ENCODE data around the gene ARID5B. TPM values are rescaled to one million over a fixed set of nuclear protein-coding genes. Genes with fewer than 3 reads are reported as not detected.

The ARID5B gene
- polyA plus RNA-seq, 1 of the 3 experiments (the other 2 are of a cell fraction), result 10.9 TPM

DNA sequence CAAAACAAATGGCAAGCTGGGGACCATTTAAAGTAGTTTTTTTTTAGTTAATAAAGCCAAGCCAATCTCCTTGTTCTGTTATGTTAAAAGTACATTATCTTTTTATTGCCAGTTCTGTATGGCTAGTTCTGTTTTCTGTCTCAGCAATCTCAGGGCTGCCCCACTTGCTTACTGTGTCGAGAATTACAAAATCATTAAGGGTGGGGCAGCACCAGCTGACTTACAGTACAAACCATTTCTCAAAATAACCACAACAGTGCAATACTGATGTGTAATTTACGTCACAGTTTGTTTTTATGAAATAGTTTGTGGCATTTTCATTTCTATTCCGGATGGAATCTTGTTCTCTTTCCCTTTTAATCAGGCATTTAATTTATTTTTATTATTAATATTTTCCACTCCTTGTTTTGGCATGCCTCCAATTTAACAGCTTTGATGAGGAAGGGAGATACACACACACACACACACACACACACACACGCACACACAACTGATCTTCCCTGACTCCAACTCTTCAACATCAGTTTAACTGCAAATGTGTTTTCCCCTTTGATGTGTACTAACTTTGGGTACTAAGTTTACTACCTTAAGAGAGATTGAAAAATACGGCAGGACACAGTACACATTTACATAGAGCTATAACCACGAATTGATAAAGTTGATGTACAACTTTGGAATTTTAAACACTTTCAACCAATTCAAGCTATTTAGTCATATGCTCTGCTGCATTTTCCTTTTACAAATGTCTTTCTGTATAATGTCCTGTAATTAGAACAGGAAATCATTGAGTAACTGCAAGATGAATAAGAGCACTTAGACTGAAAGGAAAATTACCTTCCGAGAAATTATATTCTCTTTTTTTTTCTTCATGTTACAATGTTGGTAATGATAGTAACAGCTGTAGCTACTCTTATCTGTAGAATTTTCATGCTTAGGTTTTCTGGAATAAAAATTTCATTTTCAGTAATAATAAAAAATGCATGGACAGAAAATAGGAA, 91.5 kb downstream of the ARID5B start (continued):
- TF ChIP-seq YY1 (IDR thresholded peaks at IDR 0.05; ENCODE audit: low read depth), result no peak
- no peak for TF ChIP-seq MAX (IDR thresholded peaks at IDR 0.05; ENCODE audit: low read depth)
- TF ChIP-seq RCOR1 (IDR thresholded peaks at IDR 0.05; ENCODE audit: low read length), result peak; percentile 40; the same call in 1 of the 2 replicates
- TF ChIP-seq, protein P1, sequence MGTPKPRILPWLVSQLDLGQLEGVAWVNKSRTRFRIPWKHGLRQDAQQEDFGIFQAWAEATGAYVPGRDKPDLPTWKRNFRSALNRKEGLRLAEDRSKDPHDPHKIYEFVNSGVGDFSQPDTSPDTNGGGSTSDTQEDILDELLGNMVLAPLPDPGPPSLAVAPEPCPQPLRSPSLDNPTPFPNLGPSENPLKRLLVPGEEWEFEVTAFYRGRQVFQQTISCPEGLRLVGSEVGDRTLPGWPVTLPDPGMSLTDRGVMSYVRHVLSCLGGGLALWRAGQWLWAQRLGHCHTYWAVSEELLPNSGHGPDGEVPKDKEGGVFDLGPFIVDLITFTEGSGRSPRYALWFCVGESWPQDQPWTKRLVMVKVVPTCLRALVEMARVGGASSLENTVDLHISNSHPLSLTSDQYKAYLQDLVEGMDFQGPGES (IDR thresholded peaks at IDR 0.05; ENCODE audit: low read depth, low read length), result no peak
- TF ChIP-seq TAF1 (IDR thresholded peaks at IDR 0.05; ENCODE audit: borderline replicate concordance, low read depth, low read length), result no peak
- no peak for TF ChIP-seq SIN3A (IDR thresholded peaks at IDR 0.05; ENCODE audit: borderline replicate concordance, low read depth, low read length)
- no peak for TF ChIP-seq FOXM1 (IDR thresholded peaks at IDR 0.05; ENCODE audit: low read depth)
- peak; percentile 8; the same call in 1 of the 2 replicates for TF ChIP-seq NFIC (IDR thresholded peaks at IDR 0.05; ENCODE audit: borderline replicate concordance)
- no peak for TF ChIP-seq SMC3 (IDR thresholded peaks at IDR 0.05; ENCODE audit: low read depth, low read length)
- TF ChIP-seq USF2 (IDR thresholded peaks at IDR 0.05; ENCODE audit: borderline replicate concordance, low read depth, low read length), result no peak

DNA sequence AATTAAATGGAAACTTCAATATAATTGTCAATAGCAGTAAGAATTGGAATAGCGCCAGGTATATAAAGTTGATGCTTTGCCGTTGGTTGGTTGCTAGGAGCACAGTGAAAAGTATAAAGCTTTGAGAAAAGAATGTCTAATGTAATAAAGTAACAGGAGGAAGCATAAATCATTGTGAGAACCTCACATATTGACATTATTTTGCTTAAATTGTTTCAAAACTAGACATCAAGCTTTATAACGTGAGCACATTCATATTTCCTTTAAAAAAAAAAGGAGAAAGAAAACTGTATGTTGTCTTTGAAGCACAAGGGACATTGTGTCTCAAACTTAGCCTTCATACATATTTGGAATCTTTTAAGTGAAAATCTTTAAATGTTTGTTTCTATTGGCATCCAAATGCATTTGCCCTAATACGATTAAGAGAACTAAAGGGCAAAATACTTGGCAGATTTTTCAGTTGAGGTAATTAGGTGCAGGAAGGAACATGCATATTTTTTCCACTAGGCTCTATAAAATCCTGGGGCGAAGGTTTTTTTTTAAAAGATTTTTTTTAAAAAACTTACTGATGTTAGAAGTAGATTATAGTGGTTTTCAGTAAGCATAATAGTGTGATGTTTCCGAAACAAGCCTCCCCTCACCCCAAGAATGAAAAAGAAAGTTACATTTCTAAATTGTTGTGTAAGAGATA, 92.4 kb downstream of the ARID5B start:
- 28% methylated on average over 6 of the region's 6 CpGs for WGBS (ENCODE audit: low lambda C conversion rate)
- Histone ChIP-seq H3K9ac (peak overlapping the region; percentile 65), H3K27me3 (ENCODE audit: insufficient read depth) (no peaks in the 10 kb centered on the region), H3K9me3 (no peaks in the 10 kb centered on the region), H3F3A (replicated peaks; ENCODE audit: insufficient read depth) (peaks cover 28% of the 10 kb centered on the region), H3K4me1 (ENCODE audit: control insufficient read depth in 1 of 2, insufficient read depth in 2 of 2, low read depth in 1 of 2, low read length in 1 of 2) (peaks cover 17 to 25% of the 10 kb centered on the region in 2 experiments), H3K36me3 (replicated peaks in 1 of 2; ENCODE audit: control insufficient read depth in 1 of 2, insufficient read depth in 2 of 2, low read length in 1 of 2) (peaks cover 2 to 6% of the 10 kb centered on the region in 2 experiments), H3K79me2 (ENCODE audit: insufficient read depth) (peaks cover 60% of the 10 kb centered on the region), H3K4me3 (ENCODE audit: low read depth in 2 of 2, low read length in 1 of 2) (peak overlapping the region; percentile 19 to 50; a peak in 3 of 4 replicates), H3K9me2 (no peaks in the 10 kb centered on the region), H3K27ac (ENCODE audit: low read depth in 2 of 2, low read length in 1 of 2) (peak overlapping the region; percentile 72 to 91; a peak in 3 of 4 replicates), H4K20me1 (ENCODE audit: insufficient read depth) (no peaks in the 10 kb centered on the region), H3K4me2 (peak overlapping the region; percentile 59), H2AFZ (ENCODE audit: low read depth) (peak overlapping the region; percentile 48; the same call in 1 of the 2 replicates)
- TF ChIP-seq TCF12 (IDR thresholded peaks at IDR 0.05), result no peak
- peak; percentile 27; the same call in 1 of the 2 replicates for TF ChIP-seq PBX3 (IDR thresholded peaks at IDR 0.05)
- TF ChIP-seq SMC3 (IDR thresholded peaks at IDR 0.05; ENCODE audit: low read depth, low read length), result no peak
- no peak for TF ChIP-seq CHD2 (IDR thresholded peaks at IDR 0.05; ENCODE audit: low read length, partially characterized antibody)
- TF ChIP-seq MEF2A (IDR thresholded peaks at IDR 0.05; ENCODE audit: borderline replicate concordance, low read depth), result no peak
- no peak for TF ChIP-seq USF1 (IDR thresholded peaks at IDR 0.05; ENCODE audit: borderline replicate concordance, low read depth)
- TF ChIP-seq MAX (IDR thresholded peaks at IDR 0.05; ENCODE audit: low read depth), result no peak
- no peak for TF ChIP-seq TAF1 (IDR thresholded peaks at IDR 0.05; ENCODE audit: borderline replicate concordance, low read depth, low read length)
- no peak for TF ChIP-seq ELF1 (IDR thresholded peaks at IDR 0.05)
- DNase-seq, result no peak
- CTCF ChIA-PET, result interaction anchor here (2.1 to 2.2 kb wide), 2 partner anchors 10 to 44 kb away, joined by 6 to 9 read pairs; no protein-coding TSS in a partner anchor
- POLR2A ChIA-PET, result no interaction called here
